Esophagus muscularis mucosa (tissue), 4 donors: ENCODE measurements around the gene IFNA2. TPM values are rescaled to one million over a fixed set of nuclear protein-coding genes. Genes with fewer than 3 reads are reported as not detected.

Source experiments
- DNase-seq: peaks from one replicate; pipeline ENCODE4 v3.0.0-alpha.2; 2017; ENCODE audit errors: extremely low spot score
- H3K27ac ChIP-seq, 4 donors: fragments of 200-600 bp; sonication (generic); replicated peaks in 1 of 4; 1 replicate in 3 of 4; 2 replicates in 1 of 4; pipeline ENCODE4 v1.5.1; 2016 to 2019; ENCODE audit warnings: mild to moderate bottlenecking in 1 of 4
- H3K27me3 ChIP-seq, 4 donors: fragments of 200-600 bp; sonication (generic); one replicate each; pipeline versions ENCODE4 v1.5.1 to v1.6.0; 2016 to 2019
- H3K36me3 ChIP-seq, 4 donors: fragments of 200-600 bp; sonication (generic); one replicate each; pipeline ENCODE4 v1.5.1; 2016 to 2019
- H3K4me1 ChIP-seq, 4 donors: fragments of 200-600 bp; sonication (generic); one replicate each; pipeline ENCODE4 v1.5.1; 2016 to 2019
- H3K4me3 ChIP-seq, 4 donors: fragments of 200-600 bp; sonication (generic); 1 replicate in 2 of 4; 2 replicates in 2 of 4; pipeline ENCODE4 v1.5.1; 2016 to 2019; ENCODE audit warnings: mild to moderate bottlenecking in 4 of 4, moderate library complexity in 1 of 4
- H3K9me3 ChIP-seq, 4 donors: fragments of 200-600 bp; sonication (generic); 1 replicate in 3 of 4; 2 replicates in 1 of 4; pipeline ENCODE4 v1.5.1; 2016 to 2019
- CTCF ChIP-seq, 3 experiments: fragments of 200-600 bp in 2 of 3; fragments of 450-650 bp in 1 of 3; sonication (generic) in 2 of 3; IDR thresholded peaks; one replicate each; pipeline ENCODE4 v1.5.1; 2017 to 2019; ENCODE audit warnings: antibody characterized with exemption in 3 of 3, mild to moderate bottlenecking in 2 of 3, moderate library complexity in 1 of 3
- EP300 ChIP-seq: sonication (generic); formaldehyde crosslinking; IDR thresholded peaks from one replicate; pipeline ENCODE4 v1.6.1; 2017; ENCODE audit warnings: antibody characterized with exemption
- POLR2A ChIP-seq: fragments of 450-650 bp; IDR thresholded peaks from one replicate; pipeline ENCODE4 v1.6.1; 2017; ENCODE audit warnings: antibody characterized with exemption, moderate library complexity, mild to moderate bottlenecking, low read depth
- POLR2AphosphoS5 ChIP-seq, 2 donors: sonication (generic); formaldehyde crosslinking; IDR thresholded peaks; one replicate each; pipeline ENCODE4 v1.6.1; 2017; ENCODE audit warnings: antibody characterized with exemption in 2 of 2
- WGBS: methylation state at CpG from one replicate; pipeline ENCODE4 v1.1.5; 2018; 5-methylcytosine and 5-hydroxymethylcytosine counted together
- intact Hi-C: fragments of 100-400 bp; cut with DNase I; formaldehyde crosslinking; loops from one replicate; pipeline ENCODE4 v1.15.1; 2023
- total RNA-seq, 4 donors: library from RNA; depleted of rRNA; stranded (reverse); fragments of >200 nt; gene quantifications; one replicate each; pipeline versions ENCODE4 v1.1.0 to v1.2.1, GENCODE V29; 2016

The IFNA2 gene
- total RNA-seq, 4 donors from 2014 or later, result not detected

- DNase-seq, result no peak
- Histone ChIP-seq H3K4me3 (peak overlapping the region; percentile 31 to 53 (median 36)), H3K9me3 (no peaks in the 10 kb centered on the region), H3K27ac (no peak overlapping the region), H3K4me1 (peaks cover 8 to 14% (median 11%) of the 10 kb centered on the region in 4 donors), H3K27me3 (peaks cover 0 to 38% (median 18%) of the 10 kb centered on the region in 4 donors), H3K36me3 (no peaks in the 10 kb centered on the region)
- TF ChIP-seq POLR2AphosphoS5 (IDR thresholded peaks at IDR 0.05) (no peak), CTCF (IDR thresholded peaks at IDR 0.05) (no peak), EP300 (no peak), POLR2A (no peak)
- WGBS, result 6% methylated on average over 46 of the region's 53 CpGs
- intact Hi-C loops, result no loop called here
These were observed 17.4 kb upstream of the IFNA2 start for GRCh38 chr9:21402386-21403251.

GRCh38 chr9:21399956-21400355, 14.8 kb upstream of the IFNA2 start:
- Histone ChIP-seq H3K27me3 (peaks cover 0 to 52% (median 18%) of the 10 kb centered on the region in 4 donors), H3K27ac (no peak overlapping the region), H3K4me1 (peaks cover 8 to 21% (median 18%) of the 10 kb centered on the region in 4 donors), H3K4me3 (no peak overlapping the region), H3K36me3 (no peaks in the 10 kb centered on the region), H3K9me3 (no peaks in the 10 kb centered on the region)
- TF ChIP-seq EP300 (no peak), POLR2A (no peak), CTCF (IDR thresholded peaks at IDR 0.05) (no peak), POLR2AphosphoS5 (IDR thresholded peaks at IDR 0.05) (no peak)
- intact Hi-C loops, result no loop called here
- no peak for DNase-seq
- 28% methylated on average over 3 of the region's 3 CpGs for WGBS

GRCh38 chr9:21398955-21399489, 13.8 kb upstream of the IFNA2 start:
- DNase-seq, result no peak
- H3K27ac ChIP-seq, result no peak overlapping the region
- intact Hi-C loops, result no loop called here
- peaks cover 8 to 21% (median 18%) of the 10 kb centered on the region in 4 donors for H3K4me1 ChIP-seq
- H3K27me3 ChIP-seq, result peaks cover 0 to 52% (median 18%) of the 10 kb centered on the region in 4 donors
- no peak for TF ChIP-seq POLR2A
- no peak for TF ChIP-seq CTCF (IDR thresholded peaks at IDR 0.05)
- TF ChIP-seq POLR2AphosphoS5 (IDR thresholded peaks at IDR 0.05), result no peak
- no peak for TF ChIP-seq EP300
- no peak overlapping the region for H3K4me3 ChIP-seq
- no peaks in the 10 kb centered on the region for H3K36me3 ChIP-seq
- WGBS, result 83% methylated on average over 5 of the region's 5 CpGs
- no peaks in the 10 kb centered on the region for H3K9me3 ChIP-seq

- DNase-seq, result no peak
- Histone ChIP-seq H3K36me3 (no peaks in the 10 kb centered on the region), H3K27me3 (peaks cover 0 to 56% (median 3%) of the 10 kb centered on the region in 4 donors), H3K4me1 (peaks cover 0 to 8% (median 6%) of the 10 kb centered on the region in 4 donors), H3K4me3 (peak overlapping the region; percentile 54 to 65 (median 56)), H3K27ac (no peak overlapping the region), H3K9me3 (no peaks in the 10 kb centered on the region)
- intact Hi-C loops, result loop anchor here (2.0 kb wide), 1 partner anchor 79 kb away; no protein-coding TSS in a partner anchor
- no peak for TF ChIP-seq POLR2A
- TF ChIP-seq CTCF (IDR thresholded peaks at IDR 0.05), result peak; percentile 52 to 83 (median 70)
- 9% methylated on average over 31 of the region's 40 CpGs for WGBS
These were observed 10.8 kb upstream of the IFNA2 start for GRCh38 chr9:21395778-21396717.
